Fibroblast of mammary gland (primary cell): ENCODE results near the gene SLCO4A1.

Experiments
- DNase-seq: peaks from one replicate; pipeline ENCODE4 v3.0.0-alpha.2; 2010; ENCODE audit warnings: low read depth
- H3K4me3 ChIP-seq: 2 replicates; pipeline ENCODE4 v1.5.1; 2011; ENCODE audit warnings: low read depth, mild to moderate bottlenecking, low read length, moderate library complexity; ENCODE audit not compliant: control insufficient read depth
- CTCF ChIP-seq: conservative IDR thresholded peaks from 2 replicates; pipeline ENCODE4 v1.5.1; 2011; ENCODE audit warnings: low read depth, low read length, inconsistent platforms; ENCODE audit not compliant: control insufficient read depth, insufficient read depth

SLCO4A1 gene

GRCh38 chr20:62696989-62697388 lies 54.7 kb downstream of the SLCO4A1 start:
- no peak for DNase-seq
- no peak overlapping the region for H3K4me3 ChIP-seq
- no peak for TF ChIP-seq CTCF

- TF ChIP-seq CTCF: no peak
- H3K4me3 ChIP-seq: no peak overlapping the region
- DNase-seq: no peak
Observed at GRCh38 chr20:62697468-62697912, 55.2 kb downstream of the SLCO4A1 start.

- no peak for TF ChIP-seq CTCF
- DNase-seq: no peak
- no peak overlapping the region for H3K4me3 ChIP-seq
Observed at GRCh38 chr20:62698231-62698630, 55.9 kb downstream of the SLCO4A1 start.

GRCh38 chr20:62699296-62699695 lies 57.0 kb downstream of the SLCO4A1 start:
- no peak for DNase-seq
- no peak for TF ChIP-seq CTCF
- no peak overlapping the region for H3K4me3 ChIP-seq

- no peak overlapping the region for H3K4me3 ChIP-seq
- no peak for TF ChIP-seq CTCF
- DNase-seq: no peak
Observed at GRCh38 chr20:62699741-62700140, 57.4 kb downstream of the SLCO4A1 start.

GRCh38 chr20:62700261-62700930 lies 58.1 kb downstream of the SLCO4A1 start:
- TF ChIP-seq CTCF: no peak
- H3K4me3 ChIP-seq: no peak overlapping the region
- no peak for DNase-seq
